Mesodermal cell (in vitro differentiated cells): Measurements from ENCODE around the gene SYNCRIP.
"Not testable (repeated sequence)": the region's sequence is repeated elsewhere in the genome, so short reads cannot be mapped to it uniquely, and the experiment has no call there.

ENCODE experiments used
- H3K27ac ChIP-seq: 2 replicates; pipeline ENCODE4 v1.7.0; 2013; ENCODE audit warnings: mild to moderate bottlenecking, low read depth, low read length, moderate library complexity; ENCODE audit not compliant: severe bottlenecking
- H3K36me3 ChIP-seq: 2 replicates; pipeline ENCODE4 v1.7.1; 2013; ENCODE audit warnings: mild to moderate bottlenecking, low read length, moderate library complexity; ENCODE audit not compliant: control insufficient read depth, insufficient read depth
- H3K4me1 ChIP-seq: one replicate; pipeline ENCODE4 v1.7.1; 2013; ENCODE audit warnings: mild to moderate bottlenecking, low read length; ENCODE audit not compliant: insufficient read depth, control insufficient read depth, poor library complexity, severe bottlenecking
- H3K4me3 ChIP-seq: 2 replicates; pipeline ENCODE4 v1.7.0; 2013; ENCODE audit warnings: low read length, control low read depth, mild to moderate bottlenecking; ENCODE audit not compliant: insufficient read depth, poor library complexity, severe bottlenecking; ENCODE audit errors: extremely low read depth
- H3K9me3 ChIP-seq: 2 replicates; pipeline ENCODE4 v1.7.1; 2013; ENCODE audit warnings: mild to moderate bottlenecking, low read length, moderate library complexity; ENCODE audit not compliant: control insufficient read depth
- WGBS, 2 experiments: methylation state at CpG; one replicate each; pipeline ENCODE4 v1.1.5; 2013; ENCODE audit warnings: missing lambda C conversion rate in 2 of 2; ENCODE audit not compliant: insufficient coverage in 2 of 2; 5-methylcytosine and 5-hydroxymethylcytosine counted together

The SYNCRIP gene

GRCh38 chr6:85592033-85592432, 50.7 kb downstream of the SYNCRIP start:
- peak overlapping the region; percentile 66 for H3K4me3 ChIP-seq
- WGBS, 2 experiments, result no CpG with 5 or more reads among the region's 1 CpG
- H3K27ac ChIP-seq, result no peak overlapping the region

GRCh38 chr6:85591207-85591606, 51.5 kb downstream of the SYNCRIP start:
- no peaks in the 10 kb centered on the region for H3K9me3 ChIP-seq
- no peak overlapping the region for H3K27ac ChIP-seq
- no peak overlapping the region for H3K4me3 ChIP-seq
- H3K36me3 ChIP-seq, result peaks cover 16% of the 10 kb centered on the region
- no CpG with 5 or more reads among the region's 1 CpG for WGBS, 2 experiments
- no peaks in the 10 kb centered on the region for H3K4me1 ChIP-seq

More at GRCh38 chr6:85592033-85592432, 50.7 kb downstream of the SYNCRIP start:
- Histone ChIP-seq H3K9me3 (no peaks in the 10 kb centered on the region), H3K4me1 (no peaks in the 10 kb centered on the region), H3K36me3 (peaks cover 13% of the 10 kb centered on the region)

- Histone ChIP-seq H3K36me3 (peaks cover 16% of the 10 kb centered on the region), H3K4me1 (peaks cover 7% of the 10 kb centered on the region), H3K9me3 (peaks cover 15% of the 10 kb centered on the region), H3K27ac (no peak overlapping the region), H3K4me3 (no peak overlapping the region)
- WGBS, 2 experiments, result no CpG with 5 or more reads among the region's 3 CpGs
Observed at GRCh38 chr6:85585741-85586140, 56.9 kb downstream of the SYNCRIP start.

- 90 to 100% methylated on average over 1 to 2 of the region's 4 CpGs for WGBS, 2 experiments
- H3K36me3 ChIP-seq, result peaks cover 14% of the 10 kb centered on the region
- H3K27ac ChIP-seq, result not testable (repeated sequence)
Observed at GRCh38 chr6:85582832-85583231, 59.9 kb downstream of the SYNCRIP start.

GRCh38 chr6:85581572-85581971, 61.1 kb downstream of the SYNCRIP start:
- Histone ChIP-seq H3K4me3 (no peak overlapping the region), H3K4me1 (peaks cover 15% of the 10 kb centered on the region), H3K36me3 (peaks cover 10% of the 10 kb centered on the region), H3K27ac (no peak overlapping the region), H3K9me3 (peaks cover 15% of the 10 kb centered on the region)

More at GRCh38 chr6:85582832-85583231, 59.9 kb downstream of the SYNCRIP start:
- H3K9me3 ChIP-seq, result peaks cover 15% of the 10 kb centered on the region
- peaks cover 15% of the 10 kb centered on the region for H3K4me1 ChIP-seq
- not testable (repeated sequence) for H3K4me3 ChIP-seq

GRCh38 chr6:85580878-85581267, 61.8 kb downstream of the SYNCRIP start:
- H3K36me3 ChIP-seq, result peaks cover 8% of the 10 kb centered on the region
- peaks cover 15% of the 10 kb centered on the region for H3K4me1 ChIP-seq
- H3K27ac ChIP-seq, result no peak overlapping the region
- WGBS, 2 experiments, result 60% methylated on average over 1 of the region's 1 CpG; no CpG with 5 or more reads in 1 of the 2 experiments
- H3K4me3 ChIP-seq, result no peak overlapping the region
- peaks cover 15% of the 10 kb centered on the region for H3K9me3 ChIP-seq

- WGBS, 2 experiments, result 97 to 98% methylated on average over 4 of the region's 5 CpGs
- no peak overlapping the region for H3K27ac ChIP-seq
- H3K36me3 ChIP-seq, result peaks cover 8% of the 10 kb centered on the region
- no peak overlapping the region for H3K4me3 ChIP-seq
- peaks cover 15% of the 10 kb centered on the region for H3K4me1 ChIP-seq
- H3K9me3 ChIP-seq, result peaks cover 15% of the 10 kb centered on the region
Observed at GRCh38 chr6:85580118-85580877, 62.4 kb downstream of the SYNCRIP start.

- Histone ChIP-seq H3K4me1 (peaks cover 15% of the 10 kb centered on the region), H3K4me3 (no peak overlapping the region), H3K27ac (no peak overlapping the region), H3K9me3 (peaks cover 11% of the 10 kb centered on the region), H3K36me3 (peaks cover 8% of the 10 kb centered on the region)
- 96 to 100% methylated on average over 2 to 3 of the region's 4 CpGs for WGBS, 2 experiments
Observed at GRCh38 chr6:85579581-85579980, 63.1 kb downstream of the SYNCRIP start.

GRCh38 chr6:85576476-85576875, 66.2 kb downstream of the SYNCRIP start:
- peaks cover 15% of the 10 kb centered on the region for H3K4me1 ChIP-seq
- peaks cover 18% of the 10 kb centered on the region for H3K36me3 ChIP-seq
- 100% methylated on average over 1 to 2 of the region's 2 CpGs for WGBS, 2 experiments
- no peak overlapping the region for H3K4me3 ChIP-seq
- no peak overlapping the region for H3K27ac ChIP-seq
- peaks cover 4% of the 10 kb centered on the region for H3K9me3 ChIP-seq

GRCh38 chr6:85574932-85575598, 67.6 kb downstream of the SYNCRIP start:
- peaks cover 29% of the 10 kb centered on the region for H3K36me3 ChIP-seq

GRCh38 chr6:85569323-85569722, 73.4 kb downstream of the SYNCRIP start:
- H3K27ac ChIP-seq, result no peak overlapping the region

More at GRCh38 chr6:85574932-85575598, 67.6 kb downstream of the SYNCRIP start:
- Histone ChIP-seq H3K9me3 (no peaks in the 10 kb centered on the region), H3K4me3 (no peak overlapping the region), H3K27ac (no peak overlapping the region), H3K4me1 (peaks cover 2% of the 10 kb centered on the region)

More at GRCh38 chr6:85569323-85569722, 73.4 kb downstream of the SYNCRIP start:
- peaks cover 34% of the 10 kb centered on the region for H3K36me3 ChIP-seq
- no peaks in the 10 kb centered on the region for H3K4me1 ChIP-seq
- no peaks in the 10 kb centered on the region for H3K9me3 ChIP-seq
- no peak overlapping the region for H3K4me3 ChIP-seq
